Hematopoietic multipotent progenitor cell treated with erythropoietin and hydrocortisone succinate and interleukin-3 and kit ligand, for 8 days (in vitro differentiated cells): ENCODE data around the gene PCDHB3.
"Not testable (repeated sequence)": the region's sequence is repeated elsewhere in the genome, so short reads cannot be mapped to it uniquely, and the experiment has no call there.

Experiments used
- DNase-seq: peaks from one replicate; pipeline ENCODE4 v3.0.0-alpha.2; 2015

Gene PCDHB3

GRCh38 chr5:141100243-141100805, at the start of gene PCDHB3:
Gene PCDHB3 (plus strand): TSS chr5:141100473. CDS start chr5:141100650, 177 bp downstream.
- peak; percentile 21 for DNase-seq

- DNase-seq, result no peak
These were observed 49.4 kb upstream of the PCDHB3 start, which contains the start of gene PCDHB1 for GRCh38 chr5:141050622-141051520. Gene PCDHB1 (plus strand): TSS chr5:141051374. CDS start chr5:141051471, 97 bp downstream.

GRCh38 chr5:141051521-141051866, 48.8 kb upstream of the PCDHB3 start:
- no peak for DNase-seq

GRCh38 chr5:141077826-141078225, 22.4 kb upstream of the PCDHB3 start:
- no peak for DNase-seq

GRCh38 chr5:141082228-141082627, 18.0 kb upstream of the PCDHB3 start:
- DNase-seq, result no peak

GRCh38 chr5:141084487-141084989, 15.7 kb upstream of the PCDHB3 start:
- peak; percentile 4 for DNase-seq

GRCh38 chr5:141094481-141095262, 5.6 kb upstream of the PCDHB3 start, which contains the start of gene PCDHB2:
Gene PCDHB2 (plus strand): TSS chr5:141094615. CDS start chr5:141094791, 176 bp downstream.
- DNase-seq, result no peak

GRCh38 chr5:141095263-141095641, 5.0 kb upstream of the PCDHB3 start:
- no peak for DNase-seq

GRCh38 chr5:141096181-141096580, 4.1 kb upstream of the PCDHB3 start:
- not testable (repeated sequence) for DNase-seq

- DNase-seq, result not testable (repeated sequence)
These were observed 3.7 kb upstream of the PCDHB3 start for GRCh38 chr5:141096586-141096985.

GRCh38 chr5:141101059-141101458, 786 bp downstream of the PCDHB3 start:
- DNase-seq, result no peak

- not testable (repeated sequence) for DNase-seq
These were observed 1.8 kb downstream of the PCDHB3 start for GRCh38 chr5:141102070-141102469.

GRCh38 chr5:141102471-141102870, 2.2 kb downstream of the PCDHB3 start:
- DNase-seq, result not testable (repeated sequence)

- DNase-seq, result no peak
These were observed 5.1 kb downstream of the PCDHB3 start for GRCh38 chr5:141105350-141105749.

- DNase-seq, result no peak
These were observed 19.0 kb downstream of the PCDHB3 start for GRCh38 chr5:141119250-141119649.

GRCh38 chr5:141121563-141121962, 21.3 kb downstream of the PCDHB3 start, which contains the start of gene PCDHB4:
Gene PCDHB4 (plus strand): TSS chr5:141121818. CDS start chr5:141121999, 181 bp downstream.
- DNase-seq, result no peak

- no peak for DNase-seq
These were observed 21.7 kb downstream of the PCDHB3 start for GRCh38 chr5:141121985-141122384.

- not testable (repeated sequence) for DNase-seq
These were observed 23.3 kb downstream of the PCDHB3 start for GRCh38 chr5:141123396-141124135.

- DNase-seq, result no peak
These were observed 27.0 kb downstream of the PCDHB3 start for GRCh38 chr5:141127305-141127704.

GRCh38 chr5:141135030-141135717, 34.9 kb downstream of the PCDHB3 start, which contains the start of gene PCDHB5:
Gene PCDHB5 (plus strand): TSS chr5:141135206. CDS start chr5:141135435, 229 bp downstream.
- DNase-seq, result peak; percentile 13

- DNase-seq, result no peak
These were observed 35.5 kb downstream of the PCDHB3 start for GRCh38 chr5:141135718-141136266.
